ENCODE data around the gene CFTR.

Gene CFTR

DNA sequence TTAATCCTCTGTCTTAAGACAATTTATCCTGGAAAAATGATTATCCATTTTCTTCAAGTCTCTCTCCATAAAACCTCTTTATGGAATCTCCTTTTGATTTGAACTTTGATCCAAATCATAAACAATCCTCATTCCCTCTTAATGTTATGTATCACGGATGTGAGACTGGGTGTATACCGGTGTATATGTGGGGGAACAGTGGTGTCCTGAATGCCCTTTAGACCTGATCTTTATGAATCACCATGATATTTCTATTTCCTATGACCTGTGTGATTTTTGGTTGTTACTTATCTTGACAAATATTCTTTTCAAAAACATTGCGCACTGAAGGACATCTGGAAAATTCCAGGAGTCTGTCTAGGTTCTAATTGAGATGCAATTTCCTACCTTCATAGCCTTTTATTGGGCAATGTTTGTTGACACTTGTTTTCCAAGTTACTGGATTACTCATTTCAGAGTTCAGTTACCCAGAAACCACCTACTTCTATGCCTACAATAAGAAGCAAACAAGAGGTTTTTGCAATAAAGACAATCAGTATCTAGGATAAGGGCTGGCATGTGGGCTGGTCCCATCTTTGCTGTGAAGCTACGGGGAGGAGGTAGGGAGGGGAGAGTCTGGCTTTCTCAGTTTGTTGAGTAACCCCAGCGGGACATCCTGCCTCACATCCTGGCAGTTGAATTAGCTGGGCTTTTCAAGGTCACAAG is 203.0 kb downstream of the CFTR start:
- no peak for TF ChIP-seq CTCF (IDR thresholded peaks at IDR 0.05)

GRCh38 chr7:117683430-117684175 is 203.8 kb downstream of the CFTR start:
- TF ChIP-seq CTCF (IDR thresholded peaks at IDR 0.05): no peak

GRCh38 chr7:117685795-117686194 is 206.0 kb downstream of the CFTR start:
- no peak for TF ChIP-seq CTCF (IDR thresholded peaks at IDR 0.05)

DNA sequence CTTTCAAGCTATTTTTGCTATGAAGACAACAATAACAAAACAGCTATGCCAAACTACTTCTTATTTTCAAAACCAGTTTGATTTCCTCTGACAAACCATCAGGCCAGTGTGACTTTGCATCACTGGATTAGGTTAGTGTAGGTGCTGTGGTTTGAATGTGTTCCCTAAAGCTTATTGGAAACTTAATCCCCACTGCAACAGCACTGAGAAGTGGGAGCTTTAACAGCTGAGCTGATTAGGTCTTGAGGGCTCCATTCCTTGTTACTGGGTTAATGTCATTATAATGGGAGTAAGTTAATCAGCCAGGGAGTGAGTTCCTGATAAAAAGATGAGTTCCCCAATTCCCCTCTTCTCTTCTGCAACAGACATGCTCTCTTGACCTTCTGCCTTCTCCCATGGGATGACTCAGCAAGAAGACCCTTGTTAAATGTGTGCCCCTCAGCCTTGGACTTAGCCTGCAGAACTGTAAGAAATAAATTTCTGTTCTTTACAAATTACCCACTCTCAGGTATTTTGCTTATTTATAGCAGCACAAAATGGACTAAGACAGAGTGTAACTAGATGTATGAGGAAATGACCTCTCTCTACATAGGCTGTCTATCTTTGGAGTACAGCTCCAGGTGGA is 206.6 kb downstream of the CFTR start:
- no peak for TF ChIP-seq CTCF (IDR thresholded peaks at IDR 0.05)

GRCh38 chr7:117688126-117688525 is 208.3 kb downstream of the CFTR start:
- TF ChIP-seq CTCF (IDR thresholded peaks at IDR 0.05): no peak

- TF ChIP-seq CTCF (IDR thresholded peaks at IDR 0.05): no peak
Measured at GRCh38 chr7:117689406-117689805, 209.6 kb downstream of the CFTR start.

GRCh38 chr7:117690147-117690546 is 210.3 kb downstream of the CFTR start:
- no peak for TF ChIP-seq CTCF (IDR thresholded peaks at IDR 0.05)
